ENCODE data around the gene TAS1R2. TPM values are rescaled to one million over a fixed set of nuclear protein-coding genes. Genes with fewer than 3 reads are reported as not detected.

Gene TAS1R2
- total and polyA plus RNA-seq, 2 of the 13 experiments (the other 11 are each of a cell fraction or from before 2014, with no cell fraction given), result not detected

GRCh38 chr1:18831656-18832055 lies 27.8 kb downstream of the TAS1R2 start:
- no TSS peak for BruUV-seq (replicated peaks)
- no peak for TF ChIP-seq MZF1 (CRISPR knock-in tag; IDR thresholded peaks at IDR 0.05; ENCODE audit: borderline replicate concordance)
- in situ Hi-C loops (cut with HindIII; ENCODE audit: extremely low pct_ligation_motif_present, low pct_unique_long_range_greater_than_20kb) (no loop called here), intact Hi-C loops (cut with micrococcal nuclease; ENCODE audit: unreplicated experiment) (no loop called here)
- DNase-seq (ENCODE audit: low spot score) (no peak), ATAC-seq (no peak), FAIRE-seq (no peak)
- POLR2A ChIA-PET, result no interaction called here
- Histone ChIP-seq H3K4me3 (replicated peaks in 1 of 3; ENCODE audit: insufficient read depth in 1 of 3, low read depth in 2 of 3, low read length in 3 of 3) (no peak overlapping the region), H3K27ac (ENCODE audit: extremely low read length, insufficient read depth, low read length) (no peak overlapping the region), H3K9me3 (ENCODE audit: low read length) (no peaks in the 10 kb centered on the region), H3K79me2 (ENCODE audit: insufficient read depth, low read length) (no peaks in the 10 kb centered on the region), H3K4me2 (ENCODE audit: low read depth, low read length) (no peak overlapping the region), H4K20me1 (ENCODE audit: insufficient read depth, low read length) (no peaks in the 10 kb centered on the region), H3K9ac (ENCODE audit: insufficient read depth, low read depth, low read length) (no peak overlapping the region), H2AFZ (ENCODE audit: low read length) (no peak overlapping the region), H3K4me1 (ENCODE audit: insufficient read depth, low read length) (no peaks in the 10 kb centered on the region), H3K36me3 (replicated peaks in 1 of 2; ENCODE audit: control insufficient read depth in 1 of 2, insufficient read depth in 2 of 2, low read length in 2 of 2) (no peaks in the 10 kb centered on the region), H3K27me3 (ENCODE audit: control insufficient read depth in 1 of 2, insufficient read depth in 2 of 2, low read length in 2 of 2) (peaks cover 0 to 38% of the 10 kb centered on the region in 2 experiments; a peak in 3 of 5 replicates)
- CTCF ChIA-PET (ENCODE audit: low intra/inter-chr PET ratio, low total read pairs), result no interaction called here
- 0% methylated on average over 2 of the region's 2 CpGs for WGBS (ENCODE audit: low lambda C conversion rate)

- 0% methylated on average over 1 of the region's 12 CpGs for WGBS (ENCODE audit: low lambda C conversion rate)
- Histone ChIP-seq H3K9ac (ENCODE audit: insufficient read depth, low read depth, low read length) (no peak overlapping the region), H2AFZ (ENCODE audit: low read length) (no peak overlapping the region), H3K36me3 (replicated peaks in 1 of 2; ENCODE audit: control insufficient read depth in 1 of 2, insufficient read depth in 2 of 2, low read length in 2 of 2) (no peaks in the 10 kb centered on the region), H3K9me3 (ENCODE audit: low read length) (no peaks in the 10 kb centered on the region), H3K79me2 (ENCODE audit: insufficient read depth, low read length) (no peaks in the 10 kb centered on the region), H3K27me3 (ENCODE audit: control insufficient read depth in 1 of 2, insufficient read depth in 2 of 2, low read length in 2 of 2) (peaks cover 0 to 31% of the 10 kb centered on the region in 2 experiments; a peak in 3 of 5 replicates), H3K4me3 (replicated peaks in 1 of 3; ENCODE audit: insufficient read depth in 1 of 3, low read depth in 2 of 3, low read length in 3 of 3) (no peak overlapping the region), H4K20me1 (ENCODE audit: insufficient read depth, low read length) (no peaks in the 10 kb centered on the region), H3K4me2 (ENCODE audit: low read depth, low read length) (no peak overlapping the region), H3K4me1 (ENCODE audit: insufficient read depth, low read length) (no peaks in the 10 kb centered on the region), H3K27ac (ENCODE audit: extremely low read length, insufficient read depth, low read length) (no peak overlapping the region)
- in situ Hi-C loops (cut with HindIII; ENCODE audit: extremely low pct_ligation_motif_present, low pct_unique_long_range_greater_than_20kb), result no loop called here
- intact Hi-C loops (cut with micrococcal nuclease; ENCODE audit: unreplicated experiment), result no loop called here
- POLR2A ChIA-PET, result no interaction called here
- FAIRE-seq, result no peak
- DNase-seq (ENCODE audit: low spot score), result no peak
- BruUV-seq (replicated peaks), result no TSS peak
- CTCF ChIA-PET (ENCODE audit: low intra/inter-chr PET ratio, low total read pairs), result no interaction called here
- no peak for ATAC-seq
- TF ChIP-seq CHCHD3 (CRISPR knock-in tag; IDR thresholded peaks at IDR 0.05), result no peak
- no peak for TF ChIP-seq ZFP1 (CRISPR knock-in tag; IDR thresholded peaks at IDR 0.05)
- no peak for TF ChIP-seq EED (CRISPR knock-in tag; IDR thresholded peaks at IDR 0.05)
- TF ChIP-seq GTF2F1 (IDR thresholded peaks at IDR 0.05; ENCODE audit: low read length), result no peak
- no peak for TF ChIP-seq ZNF232 (CRISPR knock-in tag; IDR thresholded peaks at IDR 0.05; ENCODE audit: borderline replicate concordance)
- TF ChIP-seq NFE2L1 (CRISPR knock-in tag; IDR thresholded peaks at IDR 0.05; ENCODE audit: borderline replicate concordance), result no peak
- no peak for TF ChIP-seq RFX5 (IDR thresholded peaks at IDR 0.05; ENCODE audit: low read depth, low read length)
- no peak for TF ChIP-seq BCL6 (CRISPR knock-in tag; IDR thresholded peaks at IDR 0.05)
- no peak for TF ChIP-seq ZBED4 (CRISPR knock-in tag; IDR thresholded peaks at IDR 0.05; ENCODE audit: borderline replicate concordance)
- no peak for TF ChIP-seq NFE2L2 (IDR thresholded peaks at IDR 0.05; ENCODE audit: low read length)
- TF ChIP-seq ZMYM3 (CRISPR knock-in tag; IDR thresholded peaks at IDR 0.05), result no peak
- TF ChIP-seq PRMT3 (CRISPR knock-in tag; IDR thresholded peaks at IDR 0.05; ENCODE audit: borderline replicate concordance, low read depth), result no peak
- TF ChIP-seq HDAC2 (CRISPR knock-in tag; IDR thresholded peaks at IDR 0.05), result no peak
- TF ChIP-seq AGO2 (optimal IDR thresholded peaks at IDR 0.05; ENCODE audit: low read depth, low read length), result no peak
Measured at GRCh38 chr1:18830596-18830995, 28.9 kb downstream of the TAS1R2 start.

Measured in HepG2 (cell line).